HG02938 (cell line): Measurements from ENCODE around the gene GRM5.

ENCODE experiments used
- ATAC-seq: cut with Tn5 transposase; IDR thresholded peaks from one replicate; pipeline ENCODE4 v1.9.1; 2021; ENCODE audit warnings: mild to moderate bottlenecking, moderate library complexity; ENCODE audit not compliant: unreplicated experiment

The GRM5 gene

GRCh38 chr11:88739524-88739923, 326.3 kb downstream of the GRM5 start:
- ATAC-seq: no peak

GRCh38 chr11:88709567-88709966, 356.2 kb downstream of the GRM5 start:
- no peak for ATAC-seq

- ATAC-seq: no peak
Measured at GRCh38 chr11:88704485-88704884, 361.3 kb downstream of the GRM5 start.

- no peak for ATAC-seq
Measured at GRCh38 chr11:88701816-88702215, 364.0 kb downstream of the GRM5 start.

GRCh38 chr11:88697139-88697538, 368.6 kb downstream of the GRM5 start:
- no peak for ATAC-seq

- no peak for ATAC-seq
Measured at GRCh38 chr11:88695689-88696414, 369.9 kb downstream of the GRM5 start.

GRCh38 chr11:88692306-88693086, 373.3 kb downstream of the GRM5 start:
- ATAC-seq: no peak

- no peak for ATAC-seq
Measured at GRCh38 chr11:88689548-88690240, 376.1 kb downstream of the GRM5 start.

- no peak for ATAC-seq
Measured at GRCh38 chr11:88683024-88683423, 382.8 kb downstream of the GRM5 start.

GRCh38 chr11:88680806-88681205, 385.0 kb downstream of the GRM5 start:
- ATAC-seq: no peak

GRCh38 chr11:88666364-88666763, 399.4 kb downstream of the GRM5 start:
- no peak for ATAC-seq

- ATAC-seq: no peak
Measured at GRCh38 chr11:88657076-88657738, 408.6 kb downstream of the GRM5 start.

- ATAC-seq: no peak
Measured at GRCh38 chr11:88656283-88656682, 409.5 kb downstream of the GRM5 start.

GRCh38 chr11:88655656-88656055, 410.1 kb downstream of the GRM5 start:
- no peak for ATAC-seq

GRCh38 chr11:88655196-88655595, 410.6 kb downstream of the GRM5 start:
- ATAC-seq: no peak

- ATAC-seq: no peak
Measured at GRCh38 chr11:88651556-88651955, 414.2 kb downstream of the GRM5 start.

- no peak for ATAC-seq
Measured at GRCh38 chr11:88644724-88645123, 421.1 kb downstream of the GRM5 start.

GRCh38 chr11:88632163-88632562, 433.6 kb downstream of the GRM5 start:
- no peak for ATAC-seq

- no peak for ATAC-seq
Measured at GRCh38 chr11:88631497-88631896, 434.3 kb downstream of the GRM5 start.

- ATAC-seq: no peak
Measured at GRCh38 chr11:88629496-88629895, 436.3 kb downstream of the GRM5 start.

- no peak for ATAC-seq
Measured at GRCh38 chr11:88626216-88626615, 439.6 kb downstream of the GRM5 start.
